Gastrocnemius medialis (tissue), 4 donors: ENCODE results near the gene SEMA3C. TPM values are rescaled to one million over a fixed set of nuclear protein-coding genes. Genes with fewer than 3 reads are reported as not detected.

Experiments
- ATAC-seq, 2 donors: fragments of 150-250 bp; one replicate each; pipeline ENCODE4 v1.9.1; 2016
- DNase-seq, 2 donors: peaks; one replicate each; pipeline ENCODE4 v3.0.0-alpha.2; 2019
- H3K27ac ChIP-seq, 4 donors: fragments of 200-600 bp; sonication (generic); 1 replicate in 1 of 4; 2 replicates in 3 of 4; pipeline ENCODE4 v1.5.1; 2016 to 2018; ENCODE audit warnings: mild to moderate bottlenecking in 2 of 4, moderate library complexity in 1 of 4
- H3K27me3 ChIP-seq, 3 donors: fragments of 200-600 bp; sonication (generic) in 2 of 3; 1 replicate in 1 of 3; 2 replicates in 2 of 3; pipeline versions ENCODE4 v1.5.1 to v1.6.0; 2016 to 2019; ENCODE audit warnings: mild to moderate bottlenecking in 1 of 3, moderate library complexity in 1 of 3
- H3K36me3 ChIP-seq, 2 donors: fragments of 200-600 bp; sonication (generic) in 1 of 2; one replicate each; pipeline ENCODE4 v1.5.1; 2017 to 2018
- H3K4me1 ChIP-seq, 2 donors: fragments of 200-600 bp; sonication (generic) in 1 of 2; one replicate each; pipeline ENCODE4 v1.5.1; 2016 to 2017; ENCODE audit warnings: mild to moderate bottlenecking in 2 of 2
- H3K4me3 ChIP-seq, 4 donors: fragments of 200-600 bp; sonication (generic) in 3 of 4; 1 replicate in 1 of 4; 2 replicates in 3 of 4; pipeline ENCODE4 v1.5.1; 2016 to 2019; ENCODE audit warnings: mild to moderate bottlenecking in 2 of 4
- H3K9me3 ChIP-seq, 3 donors: fragments of 200-600 bp; sonication (generic) in 2 of 3; 1 replicate in 1 of 3; 2 replicates in 2 of 3; pipeline ENCODE4 v1.5.1; 2016 to 2019
- POLR2A ChIP-seq, 2 donors: fragments of 450-650 bp; IDR thresholded peaks; one replicate each; pipeline ENCODE4 v1.6.1; 2017; ENCODE audit warnings: antibody characterized with exemption in 2 of 2, mild to moderate bottlenecking in 2 of 2, moderate library complexity in 2 of 2
- in situ Hi-C, 4 donors: fragments of 200-750 bp; cut with MboI; loops; one replicate each; pipeline versions ENCODE4 v1.15.0 to v1.8.0; 2017; ENCODE audit warnings: low sequenced_read_pairs in 4 of 4
- intact Hi-C: fragments of 100-400 bp; cut with DNase I; formaldehyde crosslinking; loops from one replicate; pipeline ENCODE4 v1.15.1; 2023; ENCODE audit warnings: low total_unique reads
- total RNA-seq, 4 donors: library from RNA; depleted of rRNA; stranded (reverse); fragments of >200 nt; gene quantifications; one replicate each; pipeline versions ENCODE4 v1.1.0 to v1.2.3, GENCODE V29; 2016
- TF ChIP-seq, protein P1 (sequence below), 5 experiments: fragments of 450-650 bp in 3 of 5; fragments of 200-600 bp in 2 of 5; sonication (generic) in 2 of 5; IDR thresholded peaks in 4 of 5; conservative IDR thresholded peaks in 1 of 5; 1 replicate in 4 of 5; 2 replicates in 1 of 5; pipeline ENCODE4 v1.5.1; 2016 to 2019; ENCODE audit warnings: antibody characterized with exemption in 5 of 5, mild to moderate bottlenecking in 3 of 5, moderate library complexity in 3 of 5

SEMA3C gene
- total RNA-seq = 10 to 100 TPM in 2 of 4 donors, 1 to 10 TPM in 2; 5.4 to 58.5 (median 30.3) TPM

DNA sequence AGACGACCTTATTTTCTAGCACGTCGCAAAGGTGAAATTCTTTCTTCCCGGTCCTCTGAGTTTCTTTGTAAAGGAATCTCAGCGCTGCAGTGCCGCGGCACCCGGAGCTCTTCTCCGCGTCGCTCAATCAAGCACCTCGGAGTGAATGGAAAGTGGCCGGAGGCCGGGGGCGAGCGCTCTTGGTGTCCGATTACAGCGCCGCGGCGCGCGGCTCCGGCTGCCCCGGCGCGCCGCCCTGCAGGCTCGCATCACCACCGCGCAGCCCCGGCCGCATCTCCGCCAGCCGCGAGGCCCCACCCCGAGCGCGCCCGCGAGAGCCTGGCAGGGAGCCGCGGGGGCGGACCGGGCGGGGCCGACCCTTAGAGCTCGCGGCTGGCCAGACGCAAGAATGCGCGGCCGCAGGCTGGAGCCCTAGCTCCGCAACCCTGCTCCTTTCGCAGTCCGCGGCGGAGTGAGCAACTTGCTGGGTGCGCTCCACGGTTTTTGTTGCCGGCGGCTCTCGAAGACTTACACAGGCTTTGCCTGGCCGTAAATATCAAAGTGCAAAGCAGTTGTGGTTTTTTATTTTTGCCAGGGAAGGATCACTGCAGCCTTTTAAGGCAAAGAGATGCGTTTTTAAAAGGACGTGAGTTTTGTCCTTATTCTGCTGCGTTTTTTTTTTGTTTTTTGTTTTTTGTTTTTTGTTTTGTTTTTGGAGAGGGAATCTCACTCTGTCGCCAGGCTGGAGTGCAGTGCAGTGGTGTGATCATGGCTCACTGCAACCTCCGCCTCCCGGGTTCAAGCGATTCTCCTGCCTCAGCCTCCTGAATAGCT is at the start of gene SEMA3C:
TSS of gene SEMA3C (minus strand) at position 143 of the 813 bp plus-strand sequence. CDS start 2,270 bp downstream, outside the sequence.
- Histone ChIP-seq H3K4me3 (peak within 1 kb of the TSS; percentile 67 to 89 (median 74)), H3K4me1 (peaks cover 12 to 25% of the 10 kb centered on the region in 2 donors)
- intact Hi-C loops = loop anchor here (5.0 to 10.0 kb wide), 4 partner anchors 137 to 414 kb away; no protein-coding TSS in a partner anchor

GRCh38 chr7:80968606-80969005 is 49.8 kb upstream of the SEMA3C start:
- no peaks in the 10 kb centered on the region for H3K4me1 ChIP-seq
- in situ Hi-C loops (no loop called here), intact Hi-C loops (no loop called here)
- H3K36me3 ChIP-seq = no peaks in the 10 kb centered on the region
- DNase-seq (no peak), ATAC-seq (no peak)
- TF ChIP-seq, protein P1, sequence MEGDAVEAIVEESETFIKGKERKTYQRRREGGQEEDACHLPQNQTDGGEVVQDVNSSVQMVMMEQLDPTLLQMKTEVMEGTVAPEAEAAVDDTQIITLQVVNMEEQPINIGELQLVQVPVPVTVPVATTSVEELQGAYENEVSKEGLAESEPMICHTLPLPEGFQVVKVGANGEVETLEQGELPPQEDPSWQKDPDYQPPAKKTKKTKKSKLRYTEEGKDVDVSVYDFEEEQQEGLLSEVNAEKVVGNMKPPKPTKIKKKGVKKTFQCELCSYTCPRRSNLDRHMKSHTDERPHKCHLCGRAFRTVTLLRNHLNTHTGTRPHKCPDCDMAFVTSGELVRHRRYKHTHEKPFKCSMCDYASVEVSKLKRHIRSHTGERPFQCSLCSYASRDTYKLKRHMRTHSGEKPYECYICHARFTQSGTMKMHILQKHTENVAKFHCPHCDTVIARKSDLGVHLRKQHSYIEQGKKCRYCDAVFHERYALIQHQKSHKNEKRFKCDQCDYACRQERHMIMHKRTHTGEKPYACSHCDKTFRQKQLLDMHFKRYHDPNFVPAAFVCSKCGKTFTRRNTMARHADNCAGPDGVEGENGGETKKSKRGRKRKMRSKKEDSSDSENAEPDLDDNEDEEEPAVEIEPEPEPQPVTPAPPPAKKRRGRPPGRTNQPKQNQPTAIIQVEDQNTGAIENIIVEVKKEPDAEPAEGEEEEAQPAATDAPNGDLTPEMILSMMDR (IDR thresholded peaks at IDR 0.05 in 4 of 5, conservative IDR thresholded peaks at IDR 0.05 in 1 of 5) = no peak
- TF ChIP-seq POLR2A (IDR thresholded peaks at IDR 0.05) = no peak
- H3K4me3 ChIP-seq = no peak overlapping the region
- no peaks in the 10 kb centered on the region for H3K27me3 ChIP-seq
- H3K27ac ChIP-seq = no peak overlapping the region
- no peaks in the 10 kb centered on the region for H3K9me3 ChIP-seq

More for the DNA sequence above, at the start of gene SEMA3C:
- TF ChIP-seq, protein P1 (IDR thresholded peaks at IDR 0.05 in 4 of 5, conservative IDR thresholded peaks at IDR 0.05 in 1 of 5) = no peak
- TF ChIP-seq POLR2A (IDR thresholded peaks at IDR 0.05) = peak; percentile 69 to 84
- in situ Hi-C loops = loop anchor here in 2 of 4 donors (10.0 to 25.0 kb wide), 2 partner anchors 134 to 543 kb away; no protein-coding TSS in a partner anchor
- DNase-seq = peak; percentile 76 to 90
- Histone ChIP-seq H3K27ac (peak within 1 kb of the TSS; percentile 82 to 89 (median 84)), H3K9me3 (no peaks in the 10 kb centered on the region), H3K27me3 (no peaks in the 10 kb centered on the region), H3K36me3 (no peaks in the 10 kb centered on the region)
- ATAC-seq = peak; percentile 89 to 92

DNA sequence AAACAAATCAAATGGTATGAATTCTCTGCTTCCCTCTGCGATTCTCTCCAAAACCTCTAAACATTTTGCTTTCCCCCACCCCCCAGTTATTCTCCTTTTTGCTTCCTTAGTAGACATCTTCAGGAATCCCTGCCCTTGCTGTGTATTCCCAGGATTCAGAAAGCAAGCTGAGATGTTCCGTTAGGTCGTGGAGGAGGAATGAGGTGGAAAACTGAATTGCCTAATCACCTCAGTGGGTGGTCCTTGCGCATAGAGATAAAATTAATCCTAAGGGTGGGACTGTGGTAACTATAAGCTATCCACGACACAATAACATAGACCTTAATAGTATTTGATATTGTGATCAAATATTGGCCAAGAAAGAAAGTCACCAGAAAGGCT is 49.1 kb upstream of the SEMA3C start:
- H3K27me3 ChIP-seq = no peaks in the 10 kb centered on the region
- TF ChIP-seq, protein P1 (IDR thresholded peaks at IDR 0.05 in 4 of 5, conservative IDR thresholded peaks at IDR 0.05 in 1 of 5) = no peak
- TF ChIP-seq POLR2A (IDR thresholded peaks at IDR 0.05) = no peak

DNA sequence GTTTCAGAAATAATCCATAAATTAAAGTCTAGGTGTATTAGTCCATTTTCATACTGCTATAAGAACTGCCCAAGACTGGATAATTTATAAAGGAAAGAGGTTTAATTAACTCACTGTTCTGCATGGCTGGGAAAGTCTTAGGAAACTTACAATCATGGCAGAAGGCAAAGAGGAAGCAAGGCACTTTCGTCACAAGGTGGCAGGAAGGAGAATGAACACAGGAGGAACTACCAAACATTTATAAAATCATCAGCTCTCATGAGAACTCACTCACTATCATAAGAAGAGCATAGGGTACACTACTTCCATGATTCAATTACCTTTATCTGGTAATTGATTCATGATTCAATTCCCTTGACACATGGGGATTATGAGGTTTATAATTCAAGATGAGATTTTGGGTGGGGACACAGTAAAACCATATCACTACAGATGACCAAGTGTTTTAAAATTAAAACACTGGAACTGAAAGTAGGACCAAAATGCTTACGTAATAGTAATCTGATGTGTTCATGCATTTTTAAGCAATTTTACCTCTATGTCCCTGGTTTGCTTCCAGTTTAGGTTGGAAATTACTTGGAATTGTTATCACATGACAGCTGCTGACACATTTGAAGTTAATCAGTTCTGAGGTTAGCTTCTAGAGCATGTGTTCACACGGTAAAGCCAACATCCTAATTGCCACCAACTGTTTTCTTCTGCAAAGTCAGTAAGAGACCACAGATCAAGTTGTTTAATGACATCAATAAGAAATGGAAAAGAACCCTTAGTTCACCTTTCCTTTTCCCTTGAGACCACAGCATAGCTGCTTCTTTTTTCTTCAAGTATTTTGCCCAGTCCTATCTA is 48.4 kb upstream of the SEMA3C start:
- H3K4me1 ChIP-seq = no peaks in the 10 kb centered on the region
- no peaks in the 10 kb centered on the region for H3K27me3 ChIP-seq
- ATAC-seq (no peak), DNase-seq (no peak)
- no peaks in the 10 kb centered on the region for H3K36me3 ChIP-seq
- H3K9me3 ChIP-seq = no peaks in the 10 kb centered on the region
- H3K27ac ChIP-seq = no peak overlapping the region
- TF ChIP-seq, protein P1 (IDR thresholded peaks at IDR 0.05 in 4 of 5, conservative IDR thresholded peaks at IDR 0.05 in 1 of 5) = no peak
- TF ChIP-seq POLR2A (IDR thresholded peaks at IDR 0.05) = no peak
- in situ Hi-C loops = no loop called here
- intact Hi-C loops = no loop called here
- H3K4me3 ChIP-seq = no peak overlapping the region

More for the DNA sequence above, 49.1 kb upstream of the SEMA3C start:
- intact Hi-C loops (no loop called here), in situ Hi-C loops (no loop called here)
- H3K27ac ChIP-seq = no peak overlapping the region
- H3K4me3 ChIP-seq = no peak overlapping the region
- ATAC-seq = no peak
- no peaks in the 10 kb centered on the region for H3K36me3 ChIP-seq
- no peak for DNase-seq
- no peaks in the 10 kb centered on the region for H3K9me3 ChIP-seq
- H3K4me1 ChIP-seq = no peaks in the 10 kb centered on the region
